ENCODE data around the gene IPMK.
"Not testable (repeated sequence)": the region's sequence is repeated elsewhere in the genome, so short reads cannot be mapped to it uniquely, and the experiment has no call there.

The IPMK gene

DNA sequence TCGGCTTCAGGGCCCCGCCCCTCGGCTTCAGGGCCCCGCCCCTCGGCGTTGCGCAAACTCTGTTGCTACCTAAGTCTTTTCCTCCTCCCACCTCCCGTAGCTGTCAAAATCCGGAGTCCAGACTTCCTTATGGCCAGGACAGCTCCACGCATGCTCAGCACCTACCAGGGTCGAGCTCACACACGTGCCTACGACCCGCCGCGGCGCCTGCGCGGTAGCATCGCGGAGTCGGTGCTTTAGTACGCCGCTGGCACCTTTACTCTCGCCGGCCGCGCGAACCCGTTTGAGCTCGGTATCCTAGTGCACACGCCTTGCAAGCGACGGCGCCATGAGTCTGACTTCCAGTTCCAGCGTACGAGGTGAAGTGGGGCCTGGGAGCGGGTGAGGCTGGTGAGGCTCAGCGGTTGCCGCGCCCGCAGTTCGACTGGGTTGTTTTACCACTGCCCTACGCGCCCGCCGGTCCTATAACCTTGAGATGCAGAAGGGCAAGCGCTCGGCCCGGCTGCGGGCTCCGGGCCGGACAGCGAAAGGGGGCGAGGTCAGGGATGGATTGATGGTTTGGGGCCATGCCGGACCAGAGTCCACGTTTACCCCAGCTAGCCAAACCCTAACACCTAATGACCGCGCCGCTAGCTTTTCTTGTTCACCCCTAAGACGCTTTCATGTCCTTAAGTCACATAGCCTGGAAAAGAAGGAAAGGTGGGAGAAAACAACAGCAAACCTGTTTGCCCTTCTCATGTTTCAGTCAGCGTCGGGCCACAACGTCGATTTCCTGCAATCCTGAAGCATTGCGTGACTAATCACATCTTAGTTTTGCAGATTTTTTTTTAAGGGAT lies 1.5 kb upstream of the IPMK start, which contains the start of gene CISD1:
Gene CISD1, plus strand, starts transcription at position 217 of the 836 bp plus-strand sequence. Its CDS starts 112 bp downstream, at position 329.
- DNase-seq = peak; percentile 100
- in situ Hi-C loops (cut with HindIII; ENCODE audit: low pct_ligation_motif_present, low pct_unique_long_range_greater_than_20kb, low sequenced_read_pairs) = no loop called here

DNA sequence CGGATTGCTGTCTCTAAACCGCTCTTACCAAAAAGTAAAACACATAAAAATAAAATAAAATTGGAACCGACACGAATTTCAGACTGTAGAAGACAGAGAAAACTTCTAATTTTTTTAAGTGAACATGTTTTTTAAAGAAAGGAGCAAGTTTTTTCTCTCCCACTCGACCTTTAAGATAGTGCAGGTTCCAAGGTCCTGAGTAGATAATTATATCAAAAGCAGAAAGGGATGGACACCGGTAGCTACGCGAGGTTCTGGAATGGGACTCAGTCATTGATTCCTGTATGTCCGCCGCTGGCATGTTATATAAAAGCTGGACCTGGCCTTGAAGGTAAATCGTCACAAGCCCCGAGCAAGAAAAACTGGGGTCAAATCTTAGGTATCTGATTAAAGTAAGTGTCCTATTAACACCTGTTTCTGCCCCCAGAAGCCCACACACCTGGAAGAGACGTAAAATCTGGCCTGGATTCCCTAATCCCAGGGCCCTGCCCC lies 806 bp upstream of the IPMK start:
- in situ Hi-C loops (cut with HindIII; ENCODE audit: low pct_ligation_motif_present, low pct_unique_long_range_greater_than_20kb, low sequenced_read_pairs) = no loop called here

DNA sequence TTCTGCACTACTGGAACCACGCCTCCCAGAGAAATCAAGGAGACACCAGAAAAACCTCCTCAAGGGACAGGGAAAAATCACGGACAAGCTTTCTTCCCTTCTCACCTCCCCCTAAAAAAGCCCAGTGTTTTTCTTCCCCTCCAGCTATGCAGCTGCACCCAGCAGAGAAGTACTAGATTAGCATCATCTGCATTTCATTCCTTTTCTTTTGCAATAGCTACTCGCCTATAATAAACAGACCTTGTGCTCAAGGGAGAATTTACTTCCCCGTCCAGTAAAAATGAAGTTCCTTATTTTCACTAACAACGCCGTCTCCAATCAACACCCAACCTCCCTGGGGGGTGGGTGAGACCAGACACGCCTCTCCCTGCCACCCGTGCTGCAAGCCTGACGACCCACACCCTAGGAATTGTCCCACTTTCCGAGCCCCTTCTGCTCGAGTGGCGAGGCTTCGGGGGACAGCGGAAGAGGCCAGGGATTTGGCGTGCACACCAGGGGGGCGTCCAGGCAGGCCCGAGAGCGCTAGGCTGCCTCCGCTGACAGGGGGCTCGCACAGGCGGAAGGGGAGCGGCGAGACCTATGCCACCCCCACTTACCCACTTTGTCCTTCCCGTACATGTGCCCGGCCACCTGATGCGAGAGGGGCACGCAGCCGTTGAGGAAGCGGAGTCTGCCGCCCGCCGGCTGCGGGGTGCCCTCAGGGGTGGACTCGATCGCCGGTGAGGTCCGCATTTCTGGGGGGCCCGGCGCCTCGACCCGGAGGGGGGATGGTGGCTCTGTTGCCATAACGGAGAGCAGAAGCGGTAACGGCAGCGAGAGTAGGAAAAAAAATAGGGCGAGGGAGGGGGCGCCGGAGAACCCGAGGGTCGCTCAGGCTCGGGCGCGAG lies 625 bp downstream of the IPMK start:
- DNase-seq = peak; percentile 70
- in situ Hi-C loops (cut with HindIII; ENCODE audit: low pct_ligation_motif_present, low pct_unique_long_range_greater_than_20kb, low sequenced_read_pairs) = no loop called here

More for the DNA sequence above, 806 bp upstream of the IPMK start:
- DNase-seq = no peak

DNA sequence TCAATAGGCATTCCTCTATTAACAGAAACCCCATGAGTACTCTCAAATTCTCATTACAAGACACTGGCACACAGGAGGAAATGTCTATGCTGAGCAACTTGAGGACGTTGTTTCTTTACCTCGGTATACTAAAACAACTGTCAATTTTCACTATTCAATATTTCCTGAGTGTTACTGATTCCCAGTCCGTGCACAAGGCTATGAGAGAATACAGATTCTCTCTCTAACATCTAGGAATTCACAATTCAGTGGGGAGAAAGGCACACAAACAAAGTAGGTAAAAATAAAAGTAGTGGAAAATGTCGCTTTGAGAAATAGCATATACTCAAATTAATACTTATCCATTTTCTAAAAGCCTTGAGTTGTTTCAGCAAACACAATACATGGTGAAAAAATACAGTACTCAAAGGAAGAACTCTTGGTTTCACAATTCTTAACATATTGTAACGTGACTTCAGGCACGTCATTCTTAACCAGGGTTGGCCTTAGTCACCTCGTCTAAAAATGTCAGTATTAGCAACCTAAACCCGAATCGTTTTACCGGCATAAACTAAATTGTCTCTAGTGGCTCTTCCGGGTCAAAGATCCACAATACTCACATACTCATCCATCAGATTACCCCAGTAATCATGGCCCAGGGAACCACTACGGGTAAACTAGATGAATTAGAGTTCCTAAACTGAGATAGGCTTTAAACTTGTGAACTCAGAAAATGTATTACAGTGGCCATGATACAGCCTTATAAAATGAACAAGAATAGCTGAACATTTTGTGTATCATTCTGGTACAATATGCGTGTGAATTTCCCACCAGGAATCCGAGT lies 1.5 kb downstream of the IPMK start:
- in situ Hi-C loops (cut with HindIII; ENCODE audit: low pct_ligation_motif_present, low pct_unique_long_range_greater_than_20kb, low sequenced_read_pairs) = no loop called here
- DNase-seq = peak; percentile 63

DNA sequence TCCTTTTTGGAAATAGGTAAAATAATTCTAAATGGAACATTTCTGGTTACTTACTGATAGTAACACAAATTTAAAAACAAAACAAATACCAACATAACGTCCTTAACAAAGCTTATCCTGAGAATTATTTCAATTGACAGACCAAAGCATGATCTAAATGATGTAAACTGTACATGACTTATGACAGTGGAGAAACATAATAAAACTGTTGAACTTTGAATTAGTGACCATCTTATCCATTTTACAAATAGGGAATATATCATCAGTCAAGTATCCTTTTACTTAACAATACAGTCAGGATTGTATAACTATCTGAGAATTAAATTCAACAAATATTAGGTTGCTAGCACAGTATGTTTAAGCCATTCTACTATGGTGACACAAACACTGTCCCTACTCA lies 2.4 kb downstream of the IPMK start:
- DNase-seq = no peak
- in situ Hi-C loops (cut with HindIII; ENCODE audit: low pct_ligation_motif_present, low pct_unique_long_range_greater_than_20kb, low sequenced_read_pairs) = no loop called here

DNA sequence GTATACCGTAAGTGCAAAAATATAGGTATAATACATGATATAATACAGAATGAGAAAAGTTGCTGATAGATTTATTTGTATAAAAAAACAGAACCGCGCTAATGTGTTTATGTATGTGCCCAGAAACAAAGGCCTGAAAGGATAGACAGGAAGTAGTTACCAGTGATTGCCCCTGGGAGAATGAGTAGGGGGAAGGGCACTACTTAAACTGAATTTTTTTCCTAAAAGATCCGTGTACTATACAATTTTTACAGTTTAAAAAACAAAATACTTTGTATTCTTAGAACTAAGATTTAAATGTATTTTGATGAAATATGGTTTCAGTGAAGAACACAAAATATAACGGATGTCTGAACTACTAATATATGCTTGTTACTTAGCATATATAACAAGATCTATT lies 2.9 kb downstream of the IPMK start:
- no peak for DNase-seq
- in situ Hi-C loops (cut with HindIII; ENCODE audit: low pct_ligation_motif_present, low pct_unique_long_range_greater_than_20kb, low sequenced_read_pairs) = no loop called here

DNA sequence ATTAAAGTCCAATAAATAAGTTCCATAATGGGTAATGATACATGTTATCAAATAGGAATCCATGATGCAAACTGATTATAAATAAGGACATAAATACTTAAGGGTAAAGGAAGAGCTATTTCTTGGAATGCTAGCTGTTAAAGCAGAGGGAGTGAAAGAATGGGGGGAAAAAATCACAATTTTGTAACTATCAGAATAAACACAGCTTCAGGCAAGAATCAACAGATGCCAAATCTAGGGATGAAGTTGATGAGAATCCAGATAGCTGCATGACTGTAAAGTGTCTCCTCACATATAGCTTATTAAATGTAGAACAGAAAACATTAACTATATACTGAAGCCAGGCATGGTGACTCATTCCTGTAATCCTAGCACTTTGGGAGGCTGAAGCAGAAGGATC lies 4.9 kb downstream of the IPMK start:
- DNase-seq = no peak
- in situ Hi-C loops (cut with HindIII; ENCODE audit: low pct_ligation_motif_present, low pct_unique_long_range_greater_than_20kb, low sequenced_read_pairs) = no loop called here

DNA sequence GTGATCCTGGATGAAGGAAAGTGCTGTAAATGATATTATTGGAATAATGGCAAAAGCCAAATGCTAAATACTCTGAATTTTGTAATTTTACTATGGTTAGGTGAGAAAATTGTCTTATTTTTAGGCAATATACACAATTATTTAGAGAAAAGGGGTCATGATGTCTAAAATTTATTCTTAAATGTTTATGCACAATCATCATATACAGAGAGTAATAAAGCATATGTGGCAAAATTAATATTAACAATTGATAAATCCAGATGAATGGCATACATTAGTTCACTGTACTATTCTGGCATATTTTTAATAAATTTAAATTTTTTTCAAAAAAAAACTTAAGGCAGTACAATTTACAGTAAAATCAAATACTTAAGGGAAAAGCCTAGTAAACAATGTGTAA lies 7.4 kb downstream of the IPMK start:
- no peak for DNase-seq
- in situ Hi-C loops (cut with HindIII; ENCODE audit: low pct_ligation_motif_present, low pct_unique_long_range_greater_than_20kb, low sequenced_read_pairs) = no loop called here

DNA sequence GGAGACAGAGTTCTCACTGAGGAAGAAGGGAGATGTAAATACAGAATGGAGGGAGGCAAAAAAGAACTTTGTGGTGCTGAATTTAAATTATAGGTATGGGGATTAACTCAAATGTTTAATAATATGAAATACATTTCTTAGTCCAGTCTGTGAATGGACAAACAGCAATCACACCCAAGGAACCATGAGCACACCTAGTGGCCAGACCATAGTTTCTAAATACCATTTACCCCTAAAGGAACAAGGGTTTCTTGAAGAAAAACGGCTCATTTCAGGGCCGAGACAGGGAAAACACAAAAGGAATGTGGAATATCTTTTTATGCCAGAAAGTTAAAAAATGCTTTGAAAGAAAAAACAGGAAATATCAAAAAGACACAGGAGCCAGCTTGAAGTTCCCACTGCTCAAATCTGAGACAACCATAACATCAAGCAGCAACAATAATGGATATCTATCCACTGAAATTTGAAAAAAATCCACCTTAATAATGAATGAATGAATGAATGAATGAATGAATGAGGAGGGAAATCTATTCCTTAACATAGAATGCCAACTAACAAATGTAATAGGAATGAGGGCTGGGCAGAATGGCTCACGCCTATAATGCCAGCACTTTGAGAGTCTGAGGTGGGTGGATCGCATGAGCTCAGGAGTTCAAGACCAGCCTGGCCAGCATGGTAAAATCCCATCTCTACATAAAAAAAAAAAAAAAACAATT lies 8.6 kb downstream of the IPMK start:
- in situ Hi-C loops (cut with HindIII; ENCODE audit: low pct_ligation_motif_present, low pct_unique_long_range_greater_than_20kb, low sequenced_read_pairs) = no loop called here

DNA sequence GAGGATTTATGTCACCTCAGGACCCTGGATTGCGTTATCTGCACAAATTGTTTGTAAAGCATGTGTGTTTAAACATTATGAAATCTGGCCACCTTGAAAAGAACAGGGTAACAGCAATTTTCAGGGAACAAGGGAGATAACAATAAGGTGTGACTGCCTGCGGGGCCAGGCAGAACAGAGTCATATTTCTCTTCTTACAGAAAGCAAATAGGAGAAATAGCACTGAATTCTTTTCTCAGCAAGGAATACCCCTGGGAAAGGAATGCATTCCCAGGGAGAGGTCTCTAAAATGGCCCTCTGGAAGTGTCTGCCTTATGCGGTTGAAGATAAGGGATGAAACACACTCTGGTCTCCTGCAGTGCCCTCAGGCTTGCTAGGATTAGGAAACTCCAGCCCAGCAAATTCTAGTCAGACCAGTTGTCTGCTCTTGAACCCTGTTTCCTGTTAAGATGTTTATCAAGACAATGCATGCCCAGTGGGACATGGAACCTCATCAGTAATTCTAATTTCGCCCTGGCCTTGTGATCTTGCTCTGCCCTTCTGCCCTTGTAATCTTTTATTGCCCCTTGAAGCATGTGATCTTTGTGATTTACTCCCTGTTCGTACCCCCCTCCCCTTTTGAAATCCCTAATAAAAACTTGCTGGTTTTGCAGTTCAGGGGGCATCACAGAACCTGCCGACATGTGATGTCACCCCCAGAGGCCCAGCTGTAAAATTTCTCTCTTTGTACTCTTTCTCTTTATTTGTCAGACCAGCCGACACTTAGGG lies 11.5 kb downstream of the IPMK start:
- in situ Hi-C loops (cut with HindIII; ENCODE audit: low pct_ligation_motif_present, low pct_unique_long_range_greater_than_20kb, low sequenced_read_pairs) = not testable (repeated sequence)

More for the DNA sequence above, 8.6 kb downstream of the IPMK start:
- no peak for DNase-seq

DNA sequence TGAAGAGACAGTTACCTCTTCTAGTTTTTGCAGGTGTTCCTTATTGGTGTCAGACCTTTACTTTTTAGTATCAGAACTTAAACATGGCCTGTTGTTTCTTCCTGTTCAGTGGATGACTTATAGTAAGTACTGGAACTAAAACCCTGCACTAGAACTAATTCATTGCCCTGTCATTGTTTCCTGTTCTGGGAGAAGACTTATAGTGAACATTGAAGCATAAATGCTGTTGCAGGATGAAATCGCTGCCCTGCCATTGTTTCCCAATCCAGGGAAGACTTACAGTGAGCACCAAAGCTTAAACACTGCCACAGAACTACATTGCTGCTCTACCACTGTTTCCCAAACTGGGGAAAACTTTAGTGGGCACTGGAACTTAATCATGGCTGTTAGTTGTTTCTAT lies 13.1 kb downstream of the IPMK start:
- in situ Hi-C loops (cut with HindIII; ENCODE audit: low pct_ligation_motif_present, low pct_unique_long_range_greater_than_20kb, low sequenced_read_pairs) = no loop called here
- no peak for DNase-seq

More for the DNA sequence above, 11.5 kb downstream of the IPMK start:
- not testable (repeated sequence) for DNase-seq

DNA sequence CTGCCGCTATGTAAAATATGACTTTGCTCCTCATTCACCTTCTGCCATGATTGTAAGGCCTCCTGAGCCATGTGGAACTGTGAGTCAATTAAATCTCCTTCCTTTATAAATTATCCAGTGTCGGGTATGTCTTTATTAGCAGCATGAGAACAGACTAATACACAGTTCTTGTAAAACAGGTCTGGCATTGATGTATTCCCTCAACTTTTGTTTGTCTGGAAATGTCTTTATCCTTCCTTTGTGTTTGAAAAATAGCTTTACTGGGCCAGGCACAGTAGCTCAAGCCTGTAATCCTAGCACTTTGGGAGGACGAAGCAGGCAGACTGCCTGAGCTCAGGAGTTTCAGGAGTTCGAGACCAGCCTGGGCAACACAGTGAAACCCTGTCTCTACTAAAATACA lies 14.5 kb downstream of the IPMK start:
- DNase-seq = no peak
- in situ Hi-C loops (cut with HindIII; ENCODE audit: low pct_ligation_motif_present, low pct_unique_long_range_greater_than_20kb, low sequenced_read_pairs) = no loop called here

DNA sequence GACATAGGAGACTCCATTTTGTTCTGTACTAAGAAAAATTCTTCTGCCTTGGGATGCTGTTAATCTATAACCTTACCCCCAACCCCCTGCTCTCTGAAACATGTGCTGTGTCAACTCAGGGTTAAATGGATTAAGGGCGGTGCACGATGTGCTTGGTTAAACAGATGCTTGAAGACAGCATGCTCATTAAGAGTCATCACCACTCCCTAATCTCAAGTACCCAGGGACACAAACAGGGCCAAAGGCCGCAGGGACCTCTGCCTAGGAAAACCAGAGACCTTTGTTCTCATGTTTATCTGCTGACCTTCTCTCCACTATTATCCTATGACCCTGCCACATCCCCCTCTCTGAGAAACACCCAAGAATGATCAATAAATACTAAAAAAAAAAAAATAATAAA lies 23.0 kb downstream of the IPMK start:
- in situ Hi-C loops (cut with HindIII; ENCODE audit: low pct_ligation_motif_present, low pct_unique_long_range_greater_than_20kb, low sequenced_read_pairs); DNase-seq: not testable (repeated sequence)

DNA sequence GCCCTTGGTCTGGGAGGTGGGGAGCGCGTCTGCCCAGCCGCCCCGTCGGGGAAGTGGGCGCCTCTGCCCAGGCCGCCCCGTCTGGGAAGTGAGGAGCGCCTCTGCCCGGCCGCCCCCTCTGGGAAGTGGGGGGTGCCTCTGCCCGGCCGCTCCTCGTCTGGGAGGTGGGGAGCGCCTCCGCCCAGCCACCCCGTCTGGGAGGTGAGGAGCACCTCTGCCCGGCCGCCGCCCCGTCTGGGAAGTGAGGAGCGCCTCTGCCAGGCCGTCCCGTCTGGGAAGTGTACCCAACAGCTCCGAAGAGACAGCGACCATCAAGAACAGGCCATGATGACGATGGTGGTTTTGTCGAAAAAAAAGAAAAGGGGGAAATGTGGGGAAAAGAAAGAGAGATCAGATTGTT lies 23.5 kb downstream of the IPMK start:
- in situ Hi-C loops (cut with HindIII; ENCODE audit: low pct_ligation_motif_present, low pct_unique_long_range_greater_than_20kb, low sequenced_read_pairs); DNase-seq: not testable (repeated sequence)

DNA sequence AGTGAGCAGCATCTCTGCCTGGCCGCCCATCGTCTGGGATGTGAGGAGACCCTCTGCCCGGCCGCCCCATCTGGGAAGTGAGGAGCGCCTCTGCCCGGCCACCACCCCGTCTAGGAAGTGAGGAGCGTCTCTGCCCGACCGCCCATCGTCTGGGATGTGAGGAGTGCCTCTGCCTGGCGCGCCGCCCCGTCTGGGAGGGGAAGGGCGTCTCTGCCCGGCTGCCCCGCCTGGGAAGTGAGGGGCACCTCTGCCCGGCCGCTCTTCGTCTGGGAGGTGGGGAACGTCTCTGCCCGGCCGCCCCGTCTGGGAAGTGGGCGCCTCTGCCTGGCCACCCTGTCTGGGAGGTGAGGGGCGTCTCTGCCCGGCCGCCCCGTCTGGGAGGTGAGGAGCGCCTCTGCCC lies 23.9 kb downstream of the IPMK start:
- DNase-seq; in situ Hi-C loops (cut with HindIII; ENCODE audit: low pct_ligation_motif_present, low pct_unique_long_range_greater_than_20kb, low sequenced_read_pairs): not testable (repeated sequence)

DNA sequence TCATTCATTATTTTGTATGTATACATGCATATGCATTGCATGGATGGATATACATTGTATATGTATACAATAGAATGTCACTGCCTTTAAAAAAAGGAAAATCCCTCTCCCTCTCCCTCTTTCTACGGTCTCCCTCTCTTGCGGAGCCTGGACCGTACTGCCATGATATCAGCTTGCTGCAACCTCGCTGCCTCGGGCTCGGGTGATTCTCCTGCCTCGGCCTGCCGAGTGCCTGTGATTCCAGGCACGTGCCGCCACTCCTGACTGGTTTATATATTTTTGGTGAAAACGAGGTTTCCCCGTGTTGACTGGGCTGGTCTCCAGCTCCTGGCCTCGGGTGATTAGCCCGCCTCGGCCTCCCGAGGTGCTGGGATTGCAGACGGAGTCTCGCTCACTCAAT lies 24.4 kb downstream of the IPMK start:
- in situ Hi-C loops (cut with HindIII; ENCODE audit: low pct_ligation_motif_present, low pct_unique_long_range_greater_than_20kb, low sequenced_read_pairs) = no loop called here
- DNase-seq = no peak

DNA sequence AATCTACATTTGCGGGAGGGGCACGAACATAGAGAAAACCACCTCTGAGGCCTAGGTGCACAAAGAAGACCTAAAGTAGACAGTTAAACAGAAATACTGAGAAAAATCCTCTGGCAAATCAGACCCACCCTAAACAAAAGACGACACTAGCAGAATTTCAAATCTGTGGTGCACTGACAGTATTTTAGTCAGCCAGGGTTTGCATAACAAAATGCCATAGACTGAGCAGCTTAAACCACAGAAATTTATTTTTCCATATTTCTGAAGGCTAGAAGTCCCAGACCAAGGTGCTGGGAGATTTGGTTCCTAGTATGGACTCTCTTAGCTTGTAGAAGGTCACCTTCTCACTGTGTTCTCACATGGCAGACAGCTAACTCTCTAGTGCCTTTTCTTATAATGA lies 26.3 kb downstream of the IPMK start:
- in situ Hi-C loops (cut with HindIII; ENCODE audit: low pct_ligation_motif_present, low pct_unique_long_range_greater_than_20kb, low sequenced_read_pairs) = no loop called here
- no peak for DNase-seq
